ENCODE results near the gene ZNF417.
"Not testable (repeated sequence)": the region's sequence is repeated elsewhere in the genome, so short reads cannot be mapped to it uniquely, and the experiment has no call there.

Gene ZNF417

GRCh38 chr19:57916168-57916995 lies at the start of gene ZNF417:
Gene ZNF417 (minus strand): TSS chr19:57916592. CDS start chr19:57916411, 181 bp downstream.
- in situ Hi-C loops (cut with MboI; ENCODE audit: low sequenced_read_pairs), result not testable (repeated sequence)

- in situ Hi-C loops (cut with MboI; ENCODE audit: low sequenced_read_pairs), result no loop called here
These were observed 48.4 kb upstream of the ZNF417 start for GRCh38 chr19:57964761-57965160.

GRCh38 chr19:57961785-57962184 lies 45.4 kb upstream of the ZNF417 start:
- in situ Hi-C loops (cut with MboI; ENCODE audit: low sequenced_read_pairs), result no loop called here

DNA sequence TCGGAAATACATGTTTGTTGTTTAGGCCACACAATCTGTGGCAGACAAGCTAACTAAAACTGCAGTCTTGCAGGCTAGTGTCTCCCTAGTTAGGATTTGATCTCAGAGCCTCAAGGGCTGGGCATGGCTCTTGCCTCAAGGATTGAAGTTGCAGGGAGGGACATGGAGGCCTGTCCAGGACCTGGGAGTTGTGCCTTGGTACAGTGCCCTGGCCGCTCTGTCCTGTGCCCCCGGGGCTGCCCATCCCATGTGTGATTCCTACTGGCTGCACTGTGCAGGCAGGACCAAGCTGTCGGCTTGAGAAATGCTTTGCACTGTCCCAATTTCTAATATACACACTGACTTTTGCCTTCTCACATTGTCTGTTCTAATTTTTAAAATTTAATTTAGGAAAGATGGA lies 38.6 kb upstream of the ZNF417 start:
- in situ Hi-C loops (cut with MboI; ENCODE audit: low sequenced_read_pairs), result no loop called here

DNA sequence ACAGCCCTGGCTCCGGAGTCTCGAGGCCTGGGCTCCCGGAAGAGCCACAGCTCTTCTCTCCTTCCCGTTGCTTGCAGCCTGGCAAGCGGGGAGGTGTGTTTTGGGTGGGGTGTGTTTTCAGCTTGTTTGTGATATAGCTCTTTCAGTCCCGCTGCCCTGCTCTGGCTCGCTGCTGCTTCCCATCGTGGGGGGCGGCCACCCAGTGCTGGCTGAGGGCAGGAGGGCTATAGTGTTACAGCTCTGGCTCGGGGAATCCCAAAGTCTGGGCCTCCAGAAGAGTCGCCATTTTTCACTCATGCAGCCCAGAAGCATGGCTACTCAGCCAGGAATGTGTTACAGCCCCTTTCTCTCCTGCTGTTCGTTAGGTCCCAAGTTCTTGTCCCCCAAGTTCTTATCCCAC lies 33.3 kb upstream of the ZNF417 start:
- in situ Hi-C loops (cut with MboI; ENCODE audit: low sequenced_read_pairs), result no loop called here

DNA sequence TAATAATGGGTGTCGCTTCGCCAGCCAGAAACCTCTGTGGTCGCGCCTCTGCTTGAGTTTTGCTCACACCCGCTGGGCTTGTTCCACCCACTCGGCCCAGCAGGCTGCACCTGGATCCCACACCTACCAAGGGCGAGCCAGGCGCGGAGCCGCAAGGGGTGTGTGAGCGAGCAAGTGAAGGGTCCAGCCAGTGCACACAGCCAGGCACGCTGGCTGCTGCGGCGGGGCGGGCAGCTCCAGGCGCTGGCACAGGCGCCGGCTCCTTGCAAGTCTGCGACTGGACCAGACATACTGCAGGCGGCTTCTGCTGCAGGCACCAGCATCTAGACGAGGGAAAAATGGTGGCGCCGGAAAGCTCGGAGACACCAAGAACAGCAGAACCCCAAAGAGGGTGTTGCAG lies 32.9 kb upstream of the ZNF417 start:
- in situ Hi-C loops (cut with MboI; ENCODE audit: low sequenced_read_pairs), result no loop called here

GRCh38 chr19:57947419-57948134 lies 31.2 kb upstream of the ZNF417 start, which contains the start of gene ZNF256:
Gene ZNF256 (minus strand): TSS chr19:57947706. CDS start chr19:57947474, 232 bp downstream.
- in situ Hi-C loops (cut with MboI; ENCODE audit: low sequenced_read_pairs), result no loop called here

GRCh38 chr19:57947088-57947418 lies 30.7 kb upstream of the ZNF417 start:
- in situ Hi-C loops (cut with MboI; ENCODE audit: low sequenced_read_pairs), result no loop called here

DNA sequence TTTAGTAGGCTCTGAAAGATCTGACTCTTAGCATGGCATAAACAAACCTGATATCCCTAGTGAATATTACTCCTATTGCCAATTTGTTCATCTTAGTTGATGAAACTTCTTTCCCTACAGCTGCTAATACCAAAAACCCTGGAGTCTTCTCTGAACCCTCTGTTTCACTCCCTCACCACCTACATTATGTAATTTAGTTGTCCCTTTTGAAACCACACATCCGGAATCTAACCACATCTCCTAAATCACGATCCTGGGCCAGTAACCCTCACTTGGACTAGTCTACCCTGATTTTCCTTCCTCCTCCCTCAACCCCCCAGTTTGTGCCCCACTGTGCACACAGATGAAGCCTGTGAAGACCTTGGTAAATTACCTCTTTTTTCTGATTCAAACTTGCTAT lies 29.9 kb upstream of the ZNF417 start:
- in situ Hi-C loops (cut with MboI; ENCODE audit: low sequenced_read_pairs), result no loop called here

DNA sequence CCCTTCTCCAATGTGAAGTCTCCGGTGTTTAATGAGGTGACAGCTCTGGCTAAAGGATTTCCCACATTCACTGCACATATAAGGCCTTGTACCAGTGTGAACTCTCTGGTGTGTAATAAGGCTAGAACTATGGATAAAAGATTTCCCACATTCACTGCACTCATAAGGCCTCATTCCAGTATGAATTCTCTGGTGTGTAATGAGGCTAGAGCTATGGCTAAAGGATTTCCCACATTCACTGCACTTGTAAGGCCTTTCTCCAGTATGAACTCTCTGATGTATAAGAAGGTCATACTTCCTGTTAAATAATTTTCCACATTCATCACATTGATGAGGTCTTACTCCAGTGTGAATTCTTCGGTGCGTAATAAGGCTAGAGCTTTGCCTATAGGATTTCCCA lies 25.2 kb upstream of the ZNF417 start:
- in situ Hi-C loops (cut with MboI; ENCODE audit: low sequenced_read_pairs), result no loop called here

GRCh38 chr19:57935731-57936130 lies 19.3 kb upstream of the ZNF417 start:
- in situ Hi-C loops (cut with MboI; ENCODE audit: low sequenced_read_pairs), result no loop called here

GRCh38 chr19:57934820-57935665 lies 18.7 kb upstream of the ZNF417 start, which contains the start of gene ZNF418:
Gene ZNF418 (minus strand): TSS chr19:57935402. CDS start chr19:57933822, 1,580 bp downstream.
- in situ Hi-C loops (cut with MboI; ENCODE audit: low sequenced_read_pairs), result no loop called here

- in situ Hi-C loops (cut with MboI; ENCODE audit: low sequenced_read_pairs), result no loop called here
These were observed 11.2 kb upstream of the ZNF417 start for GRCh38 chr19:57927587-57927986.

DNA sequence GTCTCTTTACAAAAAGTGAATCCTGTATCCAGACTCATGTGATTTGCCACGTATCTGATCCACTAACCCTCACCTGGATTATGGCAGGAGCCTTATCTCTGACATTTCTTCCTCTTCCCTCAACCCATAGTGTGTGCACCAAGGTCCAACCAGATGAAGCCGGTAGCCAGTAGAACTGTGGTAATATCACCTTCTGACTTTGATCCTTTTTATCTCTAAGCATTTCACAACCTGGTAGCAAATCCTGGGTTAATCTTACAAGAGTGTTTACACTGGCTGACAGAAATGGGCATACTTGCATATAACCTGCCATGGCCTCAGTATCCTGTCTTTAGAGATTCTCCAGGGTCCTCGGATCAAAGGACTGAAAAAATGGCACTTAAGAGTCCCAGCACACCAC lies 1.9 kb downstream of the ZNF417 start:
- in situ Hi-C loops (cut with MboI; ENCODE audit: low sequenced_read_pairs), result no loop called here

GRCh38 chr19:57907394-57907793 lies 9.0 kb downstream of the ZNF417 start:
- in situ Hi-C loops (cut with MboI; ENCODE audit: low sequenced_read_pairs), result no loop called here

- in situ Hi-C loops (cut with MboI; ENCODE audit: low sequenced_read_pairs), result no loop called here
These were observed 11.1 kb downstream of the ZNF417 start for GRCh38 chr19:57905258-57905657.

DNA sequence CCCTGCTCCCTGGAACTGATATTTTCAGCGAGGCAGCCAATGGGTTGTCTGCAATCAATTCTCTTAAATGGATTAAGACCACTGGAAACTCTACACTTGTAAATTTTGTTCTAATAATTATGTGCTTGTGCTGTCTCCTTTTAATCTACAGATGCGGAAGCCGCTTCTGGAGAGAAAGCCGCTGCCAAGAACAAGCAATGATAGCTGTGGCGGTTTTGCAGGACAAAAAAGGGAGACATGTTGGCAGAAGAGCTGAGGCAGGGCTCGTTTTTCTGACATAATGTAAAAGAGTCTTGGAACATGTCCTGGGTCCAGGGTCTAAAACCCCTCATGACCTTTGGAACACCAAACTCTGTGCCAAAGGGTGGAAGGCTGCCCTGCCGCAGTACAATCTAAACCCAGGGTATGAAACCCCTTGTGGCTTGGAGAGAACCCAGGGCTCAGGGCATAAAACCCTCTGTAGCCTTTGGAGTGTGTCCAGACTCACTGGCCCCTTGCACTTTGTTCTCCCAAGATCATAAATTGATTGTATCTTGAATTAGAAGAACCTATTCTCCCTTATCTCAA lies 12.7 kb downstream of the ZNF417 start:
- in situ Hi-C loops (cut with MboI; ENCODE audit: low sequenced_read_pairs), result no loop called here

GRCh38 chr19:57900311-57900710 lies 16.1 kb downstream of the ZNF417 start:
- in situ Hi-C loops (cut with MboI; ENCODE audit: low sequenced_read_pairs), result no loop called here

DNA sequence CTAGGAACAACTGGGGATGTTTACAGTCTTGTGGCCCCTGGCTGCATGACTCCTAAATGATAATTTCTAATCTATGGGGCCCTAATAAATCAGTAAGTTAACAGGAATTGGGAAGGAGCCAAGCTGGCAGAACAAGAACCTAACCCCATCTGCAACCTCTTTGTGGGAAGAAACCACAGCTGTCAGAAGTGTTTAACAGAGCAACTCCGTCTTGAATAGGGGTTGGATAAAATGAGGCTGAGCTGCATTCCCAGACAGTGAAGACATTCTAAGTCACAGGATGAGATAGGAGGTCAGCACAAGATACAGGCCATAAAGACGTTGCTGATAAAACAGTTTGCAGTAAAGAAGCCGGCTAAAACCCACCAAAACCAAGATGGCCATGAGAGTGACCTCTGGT lies 25.7 kb downstream of the ZNF417 start:
- in situ Hi-C loops (cut with MboI; ENCODE audit: low sequenced_read_pairs), result not testable (repeated sequence)

DNA sequence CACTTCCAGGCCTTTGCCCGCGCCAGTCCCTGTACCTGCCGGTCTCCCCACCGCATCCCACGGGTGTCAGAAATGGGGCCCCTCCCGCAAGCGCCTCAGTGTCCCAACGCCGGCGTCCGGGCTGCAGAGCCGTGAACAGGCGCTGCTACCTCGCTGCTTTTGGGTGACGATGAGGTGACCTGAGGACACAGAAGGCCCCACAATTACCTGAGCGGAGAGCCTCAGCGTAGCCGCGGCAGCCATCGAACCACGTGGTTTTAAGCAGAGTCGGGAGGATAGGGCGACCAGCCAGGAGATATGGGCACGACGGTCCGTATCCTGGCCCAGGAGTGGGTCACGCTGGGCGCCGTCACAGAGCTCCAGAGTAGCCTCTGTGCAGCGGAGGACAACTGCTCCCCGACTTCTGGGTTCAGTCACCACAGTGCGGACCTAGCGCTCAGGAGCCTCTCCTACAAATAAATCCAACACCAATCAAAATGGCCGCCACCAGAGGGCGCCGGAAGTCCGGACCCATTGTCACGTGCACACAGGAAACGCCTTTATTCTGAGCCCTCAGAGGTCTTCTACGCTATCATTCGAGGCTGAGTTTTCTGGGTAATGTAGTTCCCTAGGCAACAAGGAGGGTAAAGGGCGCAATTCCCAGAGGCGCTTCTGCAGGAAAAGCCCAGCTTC lies 27.7 kb downstream of the ZNF417 start, which contains the start of gene ZNF814:
ZNF814 (minus strand) TSS at position 478 of the 672 bp plus-strand sequence; CDS start at position 243, 235 bp downstream.
- in situ Hi-C loops (cut with MboI; ENCODE audit: low sequenced_read_pairs), result no loop called here
